Measurements from ENCODE around the gene TPD52L2. TPM values are rescaled to one million over a fixed set of nuclear protein-coding genes. Genes with fewer than 3 reads are reported as not detected.

The TPD52L2 gene
- polyA plus RNA-seq, 3 donors = 34.8 to 109 (median 88.8) TPM

DNA sequence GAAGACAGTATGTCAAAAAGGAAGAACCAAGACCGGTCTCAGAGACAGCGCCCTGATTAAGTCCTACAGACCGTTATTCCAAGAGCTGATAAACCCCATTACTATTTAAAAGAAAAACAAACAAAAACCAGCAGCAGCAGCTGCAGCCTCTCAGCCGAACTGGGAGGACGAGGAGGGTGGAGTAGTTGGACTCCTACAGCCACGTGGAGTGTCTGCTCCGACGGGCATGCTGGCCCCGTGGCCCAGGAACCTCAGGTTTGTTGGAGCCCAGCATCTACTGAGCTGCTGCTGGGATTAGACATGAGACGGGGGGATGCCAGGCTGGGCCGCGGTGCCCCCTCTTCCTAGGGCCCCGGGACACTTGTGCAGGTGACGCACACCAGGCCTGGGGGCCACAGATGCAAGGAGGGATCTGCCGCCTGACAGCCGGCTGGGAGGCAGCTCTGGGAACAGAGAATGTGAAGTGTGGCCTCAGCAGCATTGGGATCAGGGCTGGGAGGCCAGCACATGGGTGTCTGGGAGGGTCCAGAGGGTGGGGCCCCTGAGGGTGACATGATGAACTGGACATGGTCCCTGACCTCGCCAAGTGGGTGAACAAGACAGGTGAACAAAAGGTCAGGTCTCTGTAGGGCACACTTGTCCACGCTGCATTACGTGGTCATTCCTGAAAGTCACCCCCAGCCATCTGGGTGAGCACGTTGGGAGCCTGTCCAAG, 31.1 kb upstream of the TPD52L2 start:
- H3K27ac ChIP-seq (ENCODE audit: low read depth, low read length) = no peak overlapping the region
- WGBS, 3 donors = 67 to 77% (median 75%) methylated on average over 20 of the region's 20 CpGs

DNA sequence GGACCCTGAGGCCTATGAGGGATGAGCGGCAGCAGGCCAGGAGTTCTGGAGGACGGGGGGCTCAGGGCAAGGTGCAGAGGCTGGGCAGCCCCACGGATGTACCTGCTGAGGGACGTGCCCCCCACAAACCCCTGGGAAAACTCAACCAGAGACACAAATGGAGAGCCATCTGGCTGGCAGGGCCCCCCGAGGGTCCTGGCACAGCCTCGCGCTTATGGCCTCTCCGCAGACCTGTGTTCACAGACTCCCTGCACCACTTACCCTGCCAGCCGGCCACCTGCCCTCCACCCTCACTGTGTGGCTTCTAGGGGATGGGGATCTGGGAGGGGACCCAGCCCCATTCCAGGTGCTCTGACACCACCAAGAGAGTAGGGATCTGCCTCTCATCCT, 30.6 kb upstream of the TPD52L2 start:
- 84 to 87% (median 85%) methylated on average over 6 to 9 of the region's 9 CpGs for WGBS, 3 donors
- no peak overlapping the region for H3K27ac ChIP-seq (ENCODE audit: low read depth, low read length)

DNA sequence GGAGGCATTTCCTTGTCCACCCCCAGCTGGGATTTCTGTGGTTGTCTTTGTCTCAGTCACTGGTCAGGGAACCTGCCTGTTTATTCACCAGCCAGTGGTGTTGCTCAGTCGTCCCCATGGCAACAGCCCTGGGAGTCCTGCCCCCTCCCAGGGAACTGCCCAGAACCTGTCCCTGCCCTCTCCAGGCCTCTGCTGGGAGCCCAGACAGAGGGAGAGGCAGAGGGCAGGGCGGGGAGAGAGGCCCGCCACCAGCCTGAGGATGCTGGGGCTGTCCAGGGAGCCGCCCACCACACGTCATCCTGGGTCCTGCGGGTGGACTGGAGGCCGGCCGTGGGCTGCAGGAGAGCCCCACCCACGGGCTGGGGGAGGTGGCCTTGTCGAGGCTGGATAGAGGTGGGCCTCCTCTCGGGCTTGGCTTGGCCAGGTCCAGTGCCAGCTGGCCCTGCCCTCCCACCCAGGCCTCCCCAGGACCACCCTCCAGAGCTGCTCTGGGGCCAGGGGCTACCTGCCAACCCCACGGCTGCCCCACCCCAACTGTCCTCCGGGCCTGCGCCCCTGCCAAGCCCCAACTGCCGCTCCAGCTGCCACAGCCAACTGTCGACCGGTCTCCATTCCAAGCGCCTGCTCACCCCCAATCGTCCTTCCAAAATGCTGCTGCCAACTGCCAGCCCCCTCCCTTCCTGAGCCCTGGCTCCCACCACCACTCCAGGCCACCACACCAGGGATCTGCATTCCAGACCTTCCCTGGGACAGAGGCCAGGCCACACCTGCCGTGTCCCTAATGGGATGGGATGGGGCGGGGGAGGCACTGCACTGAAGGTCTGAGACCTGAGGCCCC, 29.8 kb upstream of the TPD52L2 start:
- H3K27ac ChIP-seq (ENCODE audit: low read depth, low read length) = no peak overlapping the region
- 43 to 48% (median 46%) methylated on average over 17 to 21 of the region's 21 CpGs for WGBS, 3 donors

DNA sequence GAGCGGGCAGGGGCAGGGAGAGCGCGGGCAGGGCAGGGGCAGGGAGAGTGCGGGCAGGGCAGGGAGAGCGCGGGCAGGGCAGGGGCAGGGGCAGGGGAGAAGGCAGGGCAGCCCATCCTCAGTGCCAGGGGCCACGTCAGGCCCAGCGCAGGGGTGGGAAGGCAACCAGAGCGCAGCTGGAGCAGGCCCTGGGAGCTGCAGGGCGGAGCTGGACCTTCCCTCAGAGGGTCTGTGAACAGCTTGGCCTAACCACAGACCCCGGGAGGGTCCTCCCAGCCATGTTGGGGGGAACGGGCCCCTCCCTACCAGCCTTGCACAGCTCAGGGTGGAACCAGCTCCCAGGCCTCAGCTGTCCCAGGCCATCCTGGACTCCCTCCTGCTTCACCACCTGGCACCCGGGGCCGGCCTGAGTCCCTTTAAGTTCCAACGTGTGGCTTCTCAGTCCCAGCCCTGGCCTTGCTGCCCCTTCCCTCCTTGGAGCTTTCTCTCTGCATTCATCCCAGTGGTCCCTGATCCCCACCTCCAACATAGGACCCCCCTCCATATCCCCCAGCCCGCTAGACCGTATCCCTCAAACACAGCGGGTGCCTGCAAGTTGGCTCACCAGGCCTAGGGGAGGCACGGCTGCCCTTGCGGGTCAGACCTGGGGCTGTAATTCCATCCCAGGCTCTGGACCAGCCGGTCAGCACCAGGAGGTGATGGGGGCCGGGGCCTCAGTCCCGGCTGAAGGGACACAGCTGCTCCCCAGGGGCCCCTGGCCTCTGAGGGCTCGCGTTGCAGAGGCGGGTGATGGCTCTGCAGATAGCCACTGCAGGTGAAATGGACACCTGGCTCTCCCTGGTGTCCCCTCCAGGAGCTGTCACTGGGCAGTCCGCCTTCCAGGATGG, 28.4 kb upstream of the TPD52L2 start:
- 83 to 90% (median 88%) methylated on average over 19 to 27 of the region's 27 CpGs for WGBS, 3 donors
- no peak overlapping the region for H3K27ac ChIP-seq (ENCODE audit: low read depth, low read length)

DNA sequence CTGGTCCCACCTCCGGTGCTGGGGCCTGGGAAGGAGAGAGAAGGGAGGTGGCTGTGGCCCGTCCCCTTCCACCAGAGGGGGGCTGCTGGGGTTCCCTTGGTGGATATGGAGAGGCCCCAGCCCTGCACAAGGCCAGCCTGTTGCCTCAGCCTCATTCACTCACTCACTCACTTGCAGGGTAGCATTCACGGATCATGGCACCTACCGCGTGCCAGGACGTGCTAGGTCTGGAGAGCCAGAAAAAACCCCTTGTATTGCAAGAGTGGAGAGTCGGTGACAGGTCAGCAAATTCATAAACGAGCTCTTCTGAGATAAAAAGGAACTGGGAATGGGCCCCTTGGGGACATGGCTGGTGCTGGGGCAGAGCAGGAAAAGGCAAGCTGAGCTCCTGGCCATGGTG, 27.6 kb upstream of the TPD52L2 start:
- WGBS, 3 donors = 49 to 56% (median 56%) methylated on average over 8 of the region's 8 CpGs
- no peak overlapping the region for H3K27ac ChIP-seq (ENCODE audit: low read depth, low read length)

DNA sequence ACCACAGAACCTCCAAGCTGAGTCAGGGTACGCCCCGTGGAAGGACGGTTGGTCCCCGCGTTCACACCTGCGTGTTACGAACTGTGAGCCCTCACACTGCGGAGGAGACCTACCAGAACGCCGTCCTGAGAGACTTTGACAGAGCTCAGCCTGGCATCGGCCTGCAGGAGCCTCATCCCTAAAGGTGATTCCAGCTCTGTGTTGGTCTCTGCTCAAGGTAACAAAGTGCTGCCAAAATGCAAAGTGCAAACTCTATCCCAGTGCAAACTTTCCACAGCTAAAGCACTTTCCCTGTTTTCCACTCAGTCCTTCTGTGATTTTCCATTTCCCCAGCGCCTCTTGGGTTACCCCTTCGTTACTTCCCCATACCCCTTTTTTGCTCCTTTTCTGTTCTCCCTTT, 25.4 kb upstream of the TPD52L2 start:
- 76 to 88% (median 83%) methylated on average over 13 of the region's 13 CpGs for WGBS, 3 donors

DNA sequence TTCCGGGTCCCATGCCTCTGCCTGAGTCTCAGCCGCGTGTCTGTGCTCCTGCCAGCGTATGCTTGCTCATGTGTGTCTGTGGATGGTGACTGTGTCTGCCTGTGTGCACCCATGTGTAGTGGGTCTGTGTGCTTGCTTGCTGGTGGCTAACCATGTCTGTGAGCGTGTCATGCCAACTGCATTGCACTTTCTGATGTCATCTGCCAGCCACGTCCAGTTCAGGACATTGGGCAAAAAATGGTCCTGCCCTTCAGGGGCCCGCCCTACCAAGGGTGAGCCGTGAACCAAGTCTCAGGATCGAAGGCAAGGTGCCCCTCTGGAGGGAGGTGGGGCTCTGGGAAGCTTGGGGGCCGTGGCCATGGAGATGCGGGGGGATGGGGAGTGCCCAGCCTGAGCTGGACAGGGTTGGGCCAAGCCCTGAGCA, 24.7 kb upstream of the TPD52L2 start:
- H3K27ac ChIP-seq (ENCODE audit: low read depth, low read length) = no peak overlapping the region
- WGBS, 3 donors = 67 to 90% (median 83%) methylated on average over 11 of the region's 11 CpGs

More for the DNA sequence above, 25.4 kb upstream of the TPD52L2 start:
- no peak overlapping the region for H3K27ac ChIP-seq (ENCODE audit: low read depth, low read length)

DNA sequence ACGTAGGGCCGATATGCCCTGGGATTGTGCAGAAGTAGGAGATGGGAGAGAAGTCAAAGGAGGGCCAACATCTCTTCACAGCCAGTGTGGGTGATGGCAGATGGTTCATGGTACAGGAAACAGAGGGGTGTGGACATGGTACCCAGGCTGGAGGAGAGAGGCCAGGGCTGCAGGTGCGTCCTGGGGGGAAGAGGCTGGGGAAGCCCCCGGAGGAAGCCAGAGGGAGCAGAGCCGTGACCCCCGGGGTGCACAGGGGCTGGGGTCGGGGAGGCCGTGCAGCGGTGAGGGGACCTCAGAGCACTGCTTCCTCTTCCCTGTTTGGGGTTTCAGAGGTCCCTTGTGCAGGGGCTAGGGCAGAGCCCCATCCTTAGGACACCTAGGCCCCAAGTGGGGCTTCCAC, 22.8 kb upstream of the TPD52L2 start:
- H3K27ac ChIP-seq (ENCODE audit: low read depth, low read length) = no peak overlapping the region
- 40 to 78% (median 41%) methylated on average over 9 of the region's 9 CpGs for WGBS, 3 donors

DNA sequence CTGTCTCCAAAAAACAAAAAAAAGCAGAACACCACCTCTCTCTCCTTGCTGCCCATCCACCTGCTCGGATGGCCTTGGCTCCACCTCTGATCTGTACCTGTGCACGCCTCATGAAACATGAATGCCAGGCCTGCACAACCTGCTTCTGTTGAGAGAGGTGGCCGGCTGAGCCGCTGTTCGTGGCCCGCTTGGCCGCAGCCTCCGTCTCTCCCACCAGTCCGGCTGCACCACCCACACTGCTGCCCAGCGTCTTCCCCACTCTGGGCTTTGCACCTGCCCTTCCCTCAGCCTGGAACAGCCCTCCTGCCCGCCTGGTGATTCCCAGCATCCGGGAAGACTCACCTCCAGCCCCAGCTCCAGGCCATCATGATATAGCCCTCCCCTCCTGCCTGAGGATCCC, 21.8 kb upstream of the TPD52L2 start:
- no peak overlapping the region for H3K27ac ChIP-seq (ENCODE audit: low read depth, low read length)
- 69 to 91% (median 90%) methylated on average over 11 to 12 of the region's 12 CpGs for WGBS, 3 donors

DNA sequence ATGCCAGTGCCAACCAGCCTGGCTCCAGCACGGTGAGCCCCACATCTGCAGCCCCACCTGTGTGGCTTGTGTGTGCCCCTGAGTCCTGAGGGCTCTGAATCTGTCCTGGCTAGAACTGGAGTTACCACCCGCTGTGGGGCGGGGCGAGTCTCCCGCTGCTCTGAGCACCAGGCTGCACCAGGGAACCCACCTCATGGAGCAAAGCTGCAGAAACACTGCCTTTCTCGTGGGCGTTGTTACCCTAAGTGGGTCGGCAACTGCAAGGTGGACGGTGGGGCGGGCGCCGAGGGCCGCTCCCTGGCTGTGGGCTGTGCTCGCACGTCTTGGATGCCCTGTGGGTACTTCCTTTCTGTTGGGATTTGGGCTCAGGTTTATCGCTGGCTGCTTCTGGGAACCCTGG, 21.3 kb upstream of the TPD52L2 start:
- WGBS, 3 donors = 50 to 56% (median 53%) methylated on average over 16 of the region's 16 CpGs
- no peak overlapping the region for H3K27ac ChIP-seq (ENCODE audit: low read depth, low read length)

DNA sequence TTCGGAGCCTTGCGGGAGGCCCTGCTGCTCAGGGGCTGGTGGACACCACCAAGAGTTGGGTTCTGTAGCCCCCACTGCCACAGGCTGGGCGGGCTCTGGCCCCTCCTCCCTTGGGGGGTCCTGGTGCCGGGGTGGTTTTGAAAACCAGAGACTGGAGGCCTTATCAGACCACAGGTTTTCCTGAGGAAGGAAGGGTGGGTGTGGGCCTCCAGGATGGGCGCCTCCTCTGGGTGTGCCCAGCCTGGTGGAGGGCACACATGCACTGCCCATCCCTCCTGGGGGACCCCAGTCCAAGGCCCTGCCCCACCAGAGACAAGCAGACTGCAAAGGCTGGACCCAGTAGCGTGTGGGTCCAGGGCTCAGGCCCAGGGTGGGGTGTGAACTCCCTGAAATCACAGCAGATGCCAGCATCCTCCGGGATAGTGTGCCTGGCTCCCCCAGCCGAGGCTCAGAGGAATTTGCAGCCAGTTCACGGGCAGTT, 20.5 kb upstream of the TPD52L2 start:
- no peak overlapping the region for H3K27ac ChIP-seq (ENCODE audit: low read depth, low read length)

DNA sequence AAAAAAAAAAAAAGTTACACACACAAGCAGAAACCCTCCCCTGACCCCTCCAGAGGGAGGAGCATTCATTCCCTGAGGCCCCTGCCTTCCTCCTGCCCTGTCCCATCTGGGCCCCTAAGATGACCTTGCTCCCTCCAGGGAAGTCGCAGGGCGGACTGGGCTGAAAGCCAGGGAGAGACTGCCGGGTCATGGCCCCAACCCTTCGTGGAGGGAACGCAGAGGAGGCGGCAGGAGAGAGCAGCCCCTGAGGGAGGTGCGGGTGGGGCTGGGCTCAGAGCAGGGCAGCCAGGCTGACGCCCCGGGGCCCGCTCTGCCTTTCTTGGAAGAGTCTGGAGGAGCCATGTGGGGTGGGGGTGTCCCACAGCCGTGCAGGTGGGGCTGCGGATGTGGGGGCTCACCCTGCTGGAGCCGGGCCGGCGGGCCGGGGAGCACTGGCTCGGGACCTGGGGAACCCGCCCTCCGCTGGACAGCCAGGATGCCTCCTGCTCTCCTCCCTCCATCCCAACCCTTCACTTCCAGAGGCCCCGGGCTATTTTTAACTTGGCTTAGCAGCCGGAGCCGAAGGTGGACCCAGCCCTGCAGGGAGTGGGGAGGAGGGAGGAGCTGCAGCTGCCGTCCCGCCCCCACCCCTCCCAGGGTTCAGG, 18.8 kb upstream of the TPD52L2 start:
- no peak overlapping the region for H3K27ac ChIP-seq (ENCODE audit: low read depth, low read length)
- WGBS, 3 donors = 1 to 3% (median 2%) methylated on average over 21 to 24 of the region's 24 CpGs

More for the DNA sequence above, 20.5 kb upstream of the TPD52L2 start:
- 42 to 65% (median 52%) methylated on average over 9 of the region's 9 CpGs for WGBS, 3 donors

DNA sequence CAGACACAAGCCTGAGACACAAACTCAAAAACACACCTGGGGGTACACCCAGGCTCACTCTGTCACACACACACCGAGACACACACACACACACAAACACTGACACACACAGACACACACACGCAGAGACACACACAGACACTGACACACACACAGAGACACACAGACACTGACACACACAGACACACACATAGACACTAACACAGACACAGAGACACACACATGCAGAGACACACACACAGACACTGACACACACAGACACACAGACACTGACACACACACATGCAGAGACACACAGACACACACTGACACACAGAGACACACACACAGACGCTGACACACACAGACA, 18.2 kb upstream of the TPD52L2 start:
- 41 to 78% (median 42%) methylated on average over 2 to 3 of the region's 3 CpGs for WGBS, 3 donors
- H3K27ac ChIP-seq (ENCODE audit: low read depth, low read length) = no peak overlapping the region

DNA sequence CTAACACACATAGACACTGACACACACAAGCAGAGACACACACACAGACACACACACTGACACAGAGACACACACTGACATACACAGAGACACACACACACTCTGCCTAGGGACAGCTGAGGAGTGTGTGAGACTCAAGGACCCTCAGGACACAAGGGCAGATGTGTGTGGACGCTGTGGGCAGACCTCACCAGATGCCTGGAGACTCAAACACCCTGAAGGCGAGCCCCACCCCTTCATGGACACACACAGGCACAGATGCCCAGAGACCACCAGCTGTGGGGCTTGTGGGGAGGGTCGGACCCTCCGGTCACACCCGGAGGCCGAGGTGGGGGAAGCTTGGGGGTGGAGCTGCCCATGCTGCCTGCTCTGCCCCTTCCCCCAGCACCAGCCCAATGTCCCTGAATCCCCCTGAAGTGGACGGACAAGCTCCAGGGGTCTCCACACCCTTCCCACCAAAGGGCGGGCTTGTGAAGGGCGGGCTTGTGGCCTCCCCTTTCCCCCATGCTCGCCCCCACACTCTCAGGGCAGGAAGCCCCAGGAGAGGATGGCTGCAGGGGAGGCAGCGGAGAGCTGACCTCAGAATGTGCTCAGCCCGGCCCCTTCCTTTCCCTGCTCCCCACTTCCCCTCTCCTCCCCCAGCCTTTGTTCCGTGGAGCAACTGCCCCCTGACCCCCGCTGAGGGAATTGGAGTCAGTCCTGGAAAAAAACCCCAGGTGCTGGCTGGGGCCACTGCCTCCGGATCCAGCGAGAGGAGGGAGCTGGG, 17.6 kb upstream of the TPD52L2 start:
- no peak overlapping the region for H3K27ac ChIP-seq (ENCODE audit: low read depth, low read length)
- WGBS, 3 donors = 16 to 30% (median 18%) methylated on average over 15 to 16 of the region's 16 CpGs

DNA sequence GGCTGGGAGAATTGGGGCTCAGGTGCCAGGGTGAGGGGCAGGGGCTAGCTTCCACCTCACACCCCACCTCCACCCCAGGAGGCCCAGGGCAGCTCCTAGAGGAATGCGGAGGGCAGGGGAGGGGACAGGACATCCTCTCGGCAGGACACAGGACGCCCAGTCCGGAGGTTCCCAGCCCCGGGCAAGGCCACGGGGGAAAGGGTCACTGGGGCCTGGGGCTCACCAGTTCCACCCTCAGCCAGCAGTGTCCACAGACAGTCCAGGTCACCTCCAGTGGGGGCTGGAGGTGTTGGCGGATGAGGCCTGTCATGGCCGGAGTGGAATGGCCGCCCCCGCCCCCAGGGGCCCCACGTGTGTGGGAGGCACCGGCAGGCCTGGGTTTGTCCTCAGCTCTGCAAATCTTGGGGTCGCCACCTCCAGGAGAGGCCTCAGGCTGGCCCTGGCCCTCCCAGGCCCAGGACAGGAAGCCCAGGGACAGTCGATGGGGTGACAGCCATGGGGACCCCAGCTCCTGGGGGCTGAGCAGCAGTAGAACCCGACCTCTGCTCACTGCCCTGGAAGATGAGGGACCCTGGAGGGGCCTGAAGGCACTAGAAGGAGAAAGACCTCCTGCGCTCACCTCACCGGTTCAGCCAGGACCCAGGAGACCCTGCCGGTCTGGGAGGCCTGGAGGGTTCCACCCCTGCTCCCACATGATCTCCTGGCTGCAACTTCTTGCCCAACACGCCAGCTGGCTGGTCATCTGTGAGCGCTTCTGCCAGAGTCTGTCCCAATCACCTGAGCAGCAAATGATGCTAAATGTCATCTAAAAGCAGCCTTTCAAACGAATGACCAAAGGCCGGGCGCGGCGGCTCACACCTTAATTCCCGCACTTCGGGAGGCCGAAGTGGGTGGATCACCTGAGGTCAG, 16.8 kb upstream of the TPD52L2 start:
- WGBS, 3 donors = 54 to 64% (median 56%) methylated on average over 27 to 28 of the region's 28 CpGs
- no peak overlapping the region for H3K27ac ChIP-seq (ENCODE audit: low read depth, low read length)

DNA sequence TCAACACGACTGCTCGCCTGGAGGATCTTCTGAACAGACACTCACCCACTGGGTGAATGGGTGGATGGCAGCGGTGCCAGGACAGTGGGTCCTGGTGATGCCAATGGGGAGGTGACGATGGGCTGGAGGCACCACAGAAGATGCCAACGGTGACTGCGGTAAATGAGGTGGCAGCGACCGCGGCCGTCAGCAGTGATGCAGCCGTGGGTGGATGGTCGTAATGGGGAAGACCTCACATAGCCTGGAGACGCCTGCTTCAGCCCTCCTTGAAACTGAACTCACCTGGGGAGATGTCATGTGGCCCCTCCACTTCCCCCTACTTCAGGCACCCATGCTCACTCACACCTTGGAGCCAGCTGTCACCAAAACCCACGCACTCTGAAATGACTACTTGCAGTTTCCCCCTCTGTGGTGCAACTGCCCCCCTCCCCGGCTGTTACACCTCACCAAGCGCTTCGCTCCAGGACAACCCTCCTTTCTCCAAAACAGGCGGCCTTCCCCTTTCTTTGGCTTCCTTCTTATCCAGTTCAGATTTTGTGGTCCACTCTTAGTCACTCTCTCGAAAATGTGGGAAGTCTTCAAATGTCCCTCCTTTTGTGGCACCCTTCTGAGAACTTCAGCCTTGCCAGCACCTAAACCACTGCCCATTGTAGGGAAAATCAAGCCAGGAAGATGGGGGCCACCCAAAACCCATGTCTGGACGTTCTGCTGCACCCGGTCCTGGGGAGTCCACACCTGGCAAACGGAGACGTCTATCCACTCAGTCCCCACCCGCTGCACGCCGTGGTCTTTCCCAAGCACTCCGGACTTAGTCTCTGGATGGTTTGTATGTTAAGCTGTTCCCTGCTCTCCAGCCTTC, 14.2 kb upstream of the TPD52L2 start:
- 71 to 77% (median 71%) methylated on average over 27 of the region's 27 CpGs for WGBS, 3 donors
- no peak overlapping the region for H3K27ac ChIP-seq (ENCODE audit: low read depth, low read length)
